ENCODE measurements around the gene PYROXD2. TPM values are rescaled to one million over a fixed set of nuclear protein-coding genes. Genes with fewer than 3 reads are reported as not detected.

PYROXD2 gene
- total and polyA plus RNA-seq, 2 of the 13 experiments (the other 11 are each of a cell fraction or from before 2014, with no cell fraction given): 2.0 to 6.2 TPM

DNA sequence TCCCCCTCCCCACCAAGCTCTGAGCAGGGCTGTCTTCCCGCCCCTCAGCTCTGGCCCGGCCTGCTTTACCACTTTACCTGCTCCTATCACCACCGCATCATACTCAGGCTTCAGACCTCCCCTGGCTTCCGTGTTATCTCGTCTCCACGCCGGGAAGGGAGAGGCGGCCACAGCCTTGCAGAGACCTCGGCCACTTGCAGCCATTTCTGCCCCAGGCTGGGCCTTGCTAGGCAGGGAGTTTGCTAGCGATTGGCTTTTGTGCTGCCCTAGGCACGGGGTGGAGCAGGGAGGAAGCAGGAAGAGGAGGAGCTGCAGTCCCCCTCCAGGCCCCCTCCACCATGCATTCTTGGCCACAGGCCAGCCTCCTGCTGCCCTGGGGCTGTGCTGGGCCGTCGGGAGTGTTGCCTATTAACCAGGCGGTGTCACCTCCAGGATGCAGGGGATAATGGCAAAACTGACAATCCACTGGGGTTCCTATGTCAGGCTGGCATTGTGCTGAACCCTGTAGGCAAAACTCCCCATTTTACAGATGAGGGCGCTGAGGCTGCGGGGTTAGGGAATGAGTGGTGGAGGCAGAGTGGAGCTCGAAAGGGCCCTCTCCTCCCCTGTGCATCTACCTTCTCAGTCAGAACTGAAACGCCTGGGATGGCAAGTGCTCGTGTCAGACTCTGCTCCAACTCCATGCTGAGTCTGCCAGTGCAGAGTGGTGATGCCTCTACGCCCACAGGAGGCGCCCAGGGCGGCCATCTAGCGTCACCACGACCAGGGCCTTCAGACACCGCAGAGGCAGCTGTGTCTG is at the start of gene PYROXD2 (continued):
- TF ChIP-seq ZNF710 (CRISPR knock-in tag; IDR thresholded peaks at IDR 0.05; ENCODE audit: borderline replicate concordance) (peak; percentile 71; the same call in 1 of the 2 replicates), FOXP4 (CRISPR knock-in tag; IDR thresholded peaks at IDR 0.05) (peak; percentile 34; the same call in 1 of the 2 replicates), ZC3H13 (CRISPR knock-in tag; IDR thresholded peaks at IDR 0.05) (0 out of 2 replicates have a peak, but pooled peaks have one; percentile 63), TAF15 (IDR thresholded peaks at IDR 0.05; ENCODE audit: low read depth, low read length, poor library complexity, severe bottlenecking) (peak; percentile 36), ZNF784 (CRISPR knock-in tag; IDR thresholded peaks at IDR 0.05; ENCODE audit: borderline replicate concordance) (peak; percentile 91; the same call in 1 of the 2 replicates), SOX5 (CRISPR knock-in tag; IDR thresholded peaks at IDR 0.05; ENCODE audit: borderline replicate concordance) (peak; percentile 33; the same call in 1 of the 2 replicates), BCL3 (CRISPR knock-in tag; IDR thresholded peaks at IDR 0.05) (0 out of 2 replicates have a peak, but pooled peaks have one; percentile 41), ZBTB42 (CRISPR knock-in tag; IDR thresholded peaks at IDR 0.05) (no peak), ZBTB49 (CRISPR knock-in tag; IDR thresholded peaks at IDR 0.05; ENCODE audit: borderline replicate concordance) (no peak), CHD4 (IDR thresholded peaks at IDR 0.05; ENCODE audit: borderline replicate concordance, low read length) (no peak), ZNF367 (CRISPR knock-in tag; IDR thresholded peaks at IDR 0.05; ENCODE audit: borderline replicate concordance) (no peak), HOXD1 (CRISPR knock-in tag; IDR thresholded peaks at IDR 0.05) (peak; percentile 44; the same call in 1 of the 2 replicates), ZNF331 (CRISPR knock-in tag; IDR thresholded peaks at IDR 0.05) (peak; percentile 80), ZNF552 (CRISPR knock-in tag; IDR thresholded peaks at IDR 0.05; ENCODE audit: borderline replicate concordance) (no peak)
- TF ChIP-seq, protein P1, sequence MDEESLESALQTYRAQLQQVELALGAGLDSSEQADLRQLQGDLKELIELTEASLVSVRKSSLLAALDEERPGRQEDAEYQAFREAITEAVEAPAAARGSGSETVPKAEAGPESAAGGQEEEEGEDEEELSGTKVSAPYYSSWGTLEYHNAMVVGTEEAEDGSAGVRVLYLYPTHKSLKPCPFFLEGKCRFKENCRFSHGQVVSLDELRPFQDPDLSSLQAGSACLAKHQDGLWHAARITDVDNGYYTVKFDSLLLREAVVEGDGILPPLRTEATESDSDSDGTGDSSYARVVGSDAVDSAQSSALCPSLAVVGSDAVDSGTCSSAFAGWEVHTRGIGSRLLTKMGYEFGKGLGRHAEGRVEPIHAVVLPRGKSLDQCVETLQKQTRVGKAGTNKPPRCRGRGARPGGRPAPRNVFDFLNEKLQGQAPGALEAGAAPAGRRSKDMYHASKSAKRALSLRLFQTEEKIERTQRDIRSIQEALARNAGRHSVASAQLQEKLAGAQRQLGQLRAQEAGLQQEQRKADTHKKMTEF (CRISPR knock-in tag; IDR thresholded peaks at IDR 0.05): peak; percentile 74
- TF ChIP-seq, protein P2, sequence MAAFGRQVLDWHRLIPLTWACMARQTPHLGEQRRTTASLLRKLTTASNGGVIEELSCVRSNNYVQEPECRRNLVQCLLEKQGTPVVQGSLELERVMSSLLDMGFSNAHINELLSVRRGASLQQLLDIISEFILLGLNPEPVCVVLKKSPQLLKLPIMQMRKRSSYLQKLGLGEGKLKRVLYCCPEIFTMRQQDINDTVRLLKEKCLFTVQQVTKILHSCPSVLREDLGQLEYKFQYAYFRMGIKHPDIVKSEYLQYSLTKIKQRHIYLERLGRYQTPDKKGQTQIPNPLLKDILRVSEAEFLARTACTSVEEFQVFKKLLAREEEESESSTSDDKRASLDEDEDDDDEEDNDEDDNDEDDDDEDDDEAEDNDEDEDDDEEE (CRISPR knock-in tag; IDR thresholded peaks at IDR 0.05): peak; percentile 64; the same call in 1 of the 2 replicates
